PFSK-1 (cell line): ENCODE data around the gene GNG13.

Experiments
- FOXP2 ChIP-seq: optimal IDR thresholded peaks from 2 replicates; pipeline ENCODE3; 2011; ENCODE audit warnings: borderline replicate concordance, control low read depth, inconsistent platforms; ENCODE audit not compliant: insufficient read depth; ENCODE audit errors: extremely low read length, extremely low read depth
- POLR2AphosphoS5 ChIP-seq: IDR thresholded peaks from 2 replicates; pipeline ENCODE4 v1.6.1; 2012; ENCODE audit warnings: low read depth, mild to moderate bottlenecking, control low read depth, low read length, moderate library complexity
- REST ChIP-seq, 2 experiments: IDR thresholded peaks; 2 replicates each; pipeline versions ENCODE4 v1.6.1 to v1.8.0; 2011 to 2012; ENCODE audit warnings: low read depth in 2 of 2, low read length in 2 of 2, control low read depth in 1 of 2, inconsistent platforms in 1 of 2, mild to moderate bottlenecking in 1 of 2, moderate library complexity in 1 of 2; ENCODE audit not compliant: insufficient read depth in 1 of 2
- SIN3A ChIP-seq: IDR thresholded peaks from 2 replicates; pipeline ENCODE4 v1.6.1; 2012; ENCODE audit warnings: mild to moderate bottlenecking, low read length, moderate library complexity, borderline replicate concordance; ENCODE audit not compliant: insufficient read depth
- TAF1 ChIP-seq: IDR thresholded peaks from 2 replicates; pipeline ENCODE4 v1.6.1; 2012; ENCODE audit warnings: low read length, control low read depth, borderline replicate concordance; ENCODE audit not compliant: insufficient read depth

Gene GNG13

GRCh38 chr16:785563-786535 is 14.7 kb downstream of the GNG13 start:
- TF ChIP-seq REST (IDR thresholded peaks at IDR 0.05; ENCODE audit: insufficient read depth in 1 of 2, low read depth in 2 of 2, low read length in 2 of 2) (no peak), POLR2AphosphoS5 (no peak), TAF1 (no peak), SIN3A (no peak), FOXP2 (no peak)

GRCh38 chr16:784431-784830 is 16.1 kb downstream of the GNG13 start:
- TF ChIP-seq TAF1 (no peak), POLR2AphosphoS5 (no peak), SIN3A (no peak), REST (IDR thresholded peaks at IDR 0.05; ENCODE audit: insufficient read depth in 1 of 2, low read depth in 2 of 2, low read length in 2 of 2) (no peak), FOXP2 (no peak)

GRCh38 chr16:783404-784161 is 17.0 kb downstream of the GNG13 start:
- no peak for TF ChIP-seq SIN3A
- no peak for TF ChIP-seq REST (IDR thresholded peaks at IDR 0.05; ENCODE audit: insufficient read depth in 1 of 2, low read depth in 2 of 2, low read length in 2 of 2)
- TF ChIP-seq FOXP2 = no peak
- TF ChIP-seq TAF1 = no peak
- no peak for TF ChIP-seq POLR2AphosphoS5

GRCh38 chr16:782766-783403 is 17.6 kb downstream of the GNG13 start:
- no peak for TF ChIP-seq POLR2AphosphoS5
- TF ChIP-seq TAF1 = no peak
- TF ChIP-seq SIN3A = no peak
- TF ChIP-seq REST (IDR thresholded peaks at IDR 0.05; ENCODE audit: insufficient read depth in 1 of 2, low read depth in 2 of 2, low read length in 2 of 2) = no peak
- TF ChIP-seq FOXP2 = no peak
